IMR-90 (cell line): ENCODE data around the gene SCN8A.

Experiments
- CHD1 ChIP-seq: IDR thresholded peaks from 2 replicates; pipeline ENCODE4 v1.6.1; 2012; ENCODE audit warnings: low read depth, low read length, improper control_type of control experiment
- CTCF ChIP-seq: conservative IDR thresholded peaks from 2 replicates; pipeline ENCODE4 v1.5.1; 2012; ENCODE audit warnings: mild to moderate bottlenecking, low read depth, low read length, improper control_type of control experiment
- FOS ChIP-seq: fragments of 150-350 bp; IDR thresholded peaks from 2 replicates; pipeline ENCODE4 v1.6.1; 2016; ENCODE audit warnings: low read depth, low read length
- MXI1 ChIP-seq: IDR thresholded peaks from 2 replicates; pipeline ENCODE4 v1.6.1; 2012; ENCODE audit warnings: low read depth, mild to moderate bottlenecking, low read length, moderate library complexity, borderline replicate concordance
- POLR2A ChIP-seq: IDR thresholded peaks from 2 replicates; pipeline ENCODE4 v1.6.1; 2012; ENCODE audit warnings: mild to moderate bottlenecking, low read depth, low read length
- RAD21 ChIP-seq: IDR thresholded peaks from 2 replicates; pipeline ENCODE4 v1.6.1; 2012; ENCODE audit warnings: low read length, improper control_type of control experiment
- SMC3 ChIP-seq: fragments of 150-350 bp; IDR thresholded peaks from 2 replicates; pipeline ENCODE4 v1.6.1; 2016; ENCODE audit warnings: low read depth, mild to moderate bottlenecking, antibody characterized with exemption, low read length, moderate library complexity
- USF2 ChIP-seq: fragments of 150-350 bp; IDR thresholded peaks from 2 replicates; pipeline ENCODE4 v1.6.1; 2017; ENCODE audit warnings: mild to moderate bottlenecking, antibody characterized with exemption, low read length, low read depth

GRCh38 chr12:51829641-51830040 lies 238.6 kb downstream of the SCN8A start:
- TF ChIP-seq CTCF (no peak), CHD1 (no peak), MXI1 (no peak), POLR2A (no peak), FOS (no peak), SMC3 (no peak), RAD21 (no peak), USF2 (no peak)
